ENCODE measurements around the gene FEM1B. TPM values are rescaled to one million over a fixed set of nuclear protein-coding genes. Genes with fewer than 3 reads are reported as not detected.
"Not testable (repeated sequence)": the region's sequence is repeated elsewhere in the genome, so short reads cannot be mapped to it uniquely, and the experiment has no call there.

FEM1B gene
- total RNA-seq, 1 experiment from 2014 or later = 47.3 TPM

DNA sequence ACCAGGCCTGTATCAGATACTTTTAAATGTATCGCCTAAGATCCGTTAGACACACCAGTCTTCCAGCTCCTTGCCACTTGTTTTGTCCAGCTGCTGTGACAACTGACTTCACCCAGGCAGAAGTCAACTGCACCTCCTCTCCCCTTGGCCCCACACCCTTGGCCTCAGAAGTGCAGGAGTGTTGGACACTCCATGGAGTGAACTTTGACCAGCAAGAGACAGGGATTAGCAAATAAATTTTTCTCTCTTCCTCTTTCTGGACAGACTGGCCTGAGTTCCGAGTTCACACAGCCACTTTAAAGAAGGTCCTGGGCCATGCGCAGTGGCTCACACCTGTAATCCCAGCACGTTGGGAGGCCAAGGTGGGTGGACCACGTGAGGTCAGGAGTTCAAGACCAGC lies 45.1 kb upstream of the FEM1B start:
- Histone ChIP-seq H3K4me3 (ENCODE audit: low read depth, low read length, poor library complexity, severe bottlenecking) (no peak overlapping the region), H3K27me3 (replicated peaks; ENCODE audit: insufficient read depth, low read depth, low read length, poor library complexity) (no peaks in the 10 kb centered on the region), H3K36me3 (ENCODE audit: insufficient read depth, low read length, poor library complexity, severe bottlenecking) (no peaks in the 10 kb centered on the region), H3K4me1 (ENCODE audit: insufficient read depth, low read length, poor library complexity, severe bottlenecking) (peaks cover 14% of the 10 kb centered on the region), H3K9me3 (ENCODE audit: low read depth, low read length, poor library complexity, severe bottlenecking) (no peaks in the 10 kb centered on the region), H3K27ac (ENCODE audit: low read depth, low read length, poor library complexity, severe bottlenecking) (no peak overlapping the region)
- no peak for DNase-seq (ENCODE audit: low spot score)
- intact Hi-C loops (cut with micrococcal nuclease; ENCODE audit: unreplicated experiment) = no loop called here
- CTCF ChIA-PET = no interaction called here
- POLR2A ChIA-PET (ENCODE audit: low non-redundant PET) = no interaction called here
- TF ChIP-seq EZH2 (IDR thresholded peaks at IDR 0.05; ENCODE audit: borderline replicate concordance, low read depth, low read length, poor library complexity, severe bottlenecking) = no peak
- TF ChIP-seq, protein P1, sequence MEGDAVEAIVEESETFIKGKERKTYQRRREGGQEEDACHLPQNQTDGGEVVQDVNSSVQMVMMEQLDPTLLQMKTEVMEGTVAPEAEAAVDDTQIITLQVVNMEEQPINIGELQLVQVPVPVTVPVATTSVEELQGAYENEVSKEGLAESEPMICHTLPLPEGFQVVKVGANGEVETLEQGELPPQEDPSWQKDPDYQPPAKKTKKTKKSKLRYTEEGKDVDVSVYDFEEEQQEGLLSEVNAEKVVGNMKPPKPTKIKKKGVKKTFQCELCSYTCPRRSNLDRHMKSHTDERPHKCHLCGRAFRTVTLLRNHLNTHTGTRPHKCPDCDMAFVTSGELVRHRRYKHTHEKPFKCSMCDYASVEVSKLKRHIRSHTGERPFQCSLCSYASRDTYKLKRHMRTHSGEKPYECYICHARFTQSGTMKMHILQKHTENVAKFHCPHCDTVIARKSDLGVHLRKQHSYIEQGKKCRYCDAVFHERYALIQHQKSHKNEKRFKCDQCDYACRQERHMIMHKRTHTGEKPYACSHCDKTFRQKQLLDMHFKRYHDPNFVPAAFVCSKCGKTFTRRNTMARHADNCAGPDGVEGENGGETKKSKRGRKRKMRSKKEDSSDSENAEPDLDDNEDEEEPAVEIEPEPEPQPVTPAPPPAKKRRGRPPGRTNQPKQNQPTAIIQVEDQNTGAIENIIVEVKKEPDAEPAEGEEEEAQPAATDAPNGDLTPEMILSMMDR (conservative IDR thresholded peaks at IDR 0.05; ENCODE audit: low read depth, low read length) = no peak
- BruUV-seq (replicated peaks) = no TSS peak

DNA sequence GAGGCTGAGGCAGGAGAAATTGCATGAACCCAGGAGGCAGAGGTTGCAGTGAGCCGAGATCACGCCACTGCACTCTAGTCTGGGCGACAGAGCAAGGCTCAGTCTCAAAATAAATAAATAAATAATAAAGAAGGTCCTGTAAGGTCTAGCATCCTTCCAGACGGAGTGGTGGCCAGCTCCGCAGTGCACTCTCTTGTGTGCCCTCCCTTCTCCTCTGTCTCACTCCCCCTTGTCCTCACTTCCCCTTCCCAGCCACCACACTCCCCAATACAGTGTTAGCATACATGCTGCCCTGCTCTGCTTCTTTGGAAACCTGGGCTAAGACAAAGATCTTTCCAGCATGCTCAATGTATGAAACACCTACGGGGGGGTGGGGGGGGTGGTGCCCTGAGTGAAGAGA lies 44.6 kb upstream of the FEM1B start:
- intact Hi-C loops (cut with micrococcal nuclease; ENCODE audit: unreplicated experiment) = no loop called here
- ChIA-PET POLR2A (ENCODE audit: low non-redundant PET) (no interaction called here), CTCF (no interaction called here)
- Histone ChIP-seq H3K9me3 (ENCODE audit: low read depth, low read length, poor library complexity, severe bottlenecking) (no peaks in the 10 kb centered on the region), H3K4me3 (ENCODE audit: low read depth, low read length, poor library complexity, severe bottlenecking) (no peak overlapping the region), H3K27me3 (replicated peaks; ENCODE audit: insufficient read depth, low read depth, low read length, poor library complexity) (no peaks in the 10 kb centered on the region), H3K4me1 (ENCODE audit: insufficient read depth, low read length, poor library complexity, severe bottlenecking) (peaks cover 14% of the 10 kb centered on the region), H3K27ac (ENCODE audit: low read depth, low read length, poor library complexity, severe bottlenecking) (no peak overlapping the region), H3K36me3 (ENCODE audit: insufficient read depth, low read length, poor library complexity, severe bottlenecking) (no peaks in the 10 kb centered on the region)
- TF ChIP-seq EZH2 (IDR thresholded peaks at IDR 0.05; ENCODE audit: borderline replicate concordance, low read depth, low read length, poor library complexity, severe bottlenecking) = no peak
- TF ChIP-seq, protein P1 (conservative IDR thresholded peaks at IDR 0.05; ENCODE audit: low read depth, low read length) = no peak
- no peak for DNase-seq (ENCODE audit: low spot score)
- BruUV-seq (replicated peaks) = no TSS peak

DNA sequence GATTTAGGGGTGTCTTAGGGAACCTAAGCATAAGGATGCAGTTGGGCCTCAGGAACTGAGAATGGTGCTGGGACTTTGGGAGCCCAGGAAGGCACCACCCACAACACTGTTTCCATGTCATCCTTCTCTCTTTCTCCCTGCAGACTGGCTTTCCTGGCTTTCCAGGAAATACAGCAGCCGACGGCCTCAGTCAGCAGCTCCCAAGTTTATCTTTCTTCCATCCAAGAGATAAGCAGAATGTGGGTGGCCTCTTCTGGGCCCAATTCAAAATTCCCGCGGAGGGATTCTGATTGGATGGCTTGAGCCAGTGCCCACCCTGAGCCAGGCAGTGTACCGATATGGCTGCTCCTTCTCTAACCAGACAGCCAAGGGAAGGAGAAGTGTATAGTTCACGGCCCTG lies 43.5 kb upstream of the FEM1B start:
- no peak for DNase-seq (ENCODE audit: low spot score)
- no peak for TF ChIP-seq EZH2 (IDR thresholded peaks at IDR 0.05; ENCODE audit: borderline replicate concordance, low read depth, low read length, poor library complexity, severe bottlenecking)
- TF ChIP-seq, protein P1 (conservative IDR thresholded peaks at IDR 0.05; ENCODE audit: low read depth, low read length) = no peak
- Histone ChIP-seq H3K4me3 (ENCODE audit: low read depth, low read length, poor library complexity, severe bottlenecking) (no peak overlapping the region), H3K36me3 (ENCODE audit: insufficient read depth, low read length, poor library complexity, severe bottlenecking) (no peaks in the 10 kb centered on the region), H3K4me1 (ENCODE audit: insufficient read depth, low read length, poor library complexity, severe bottlenecking) (peaks cover 9% of the 10 kb centered on the region), H3K27me3 (replicated peaks; ENCODE audit: insufficient read depth, low read depth, low read length, poor library complexity) (no peaks in the 10 kb centered on the region), H3K27ac (ENCODE audit: low read depth, low read length, poor library complexity, severe bottlenecking) (no peak overlapping the region), H3K9me3 (ENCODE audit: low read depth, low read length, poor library complexity, severe bottlenecking) (no peaks in the 10 kb centered on the region)
- no TSS peak for BruUV-seq (replicated peaks)
- intact Hi-C loops (cut with micrococcal nuclease; ENCODE audit: unreplicated experiment) = no loop called here
- CTCF ChIA-PET = no interaction called here
- POLR2A ChIA-PET (ENCODE audit: low non-redundant PET) = no interaction called here

DNA sequence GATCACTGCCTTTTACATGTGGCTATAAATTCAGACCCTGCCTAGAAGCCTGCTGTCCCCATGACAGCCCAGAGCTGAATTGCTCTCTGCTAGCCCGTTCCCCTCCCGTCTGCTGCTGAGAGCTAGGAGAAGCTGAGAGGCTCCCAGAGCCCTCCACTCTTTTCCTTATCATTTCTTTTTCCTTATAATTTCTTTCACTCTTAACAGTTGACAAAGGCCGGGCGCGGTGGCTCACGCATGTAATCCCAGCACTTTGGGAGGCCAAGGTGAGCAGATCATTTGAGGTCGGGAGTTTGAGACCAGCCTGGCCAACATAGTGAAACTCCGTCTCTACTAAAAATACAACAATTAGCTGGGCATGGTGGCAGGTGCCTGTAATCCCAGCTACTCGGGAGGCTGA lies 43.0 kb upstream of the FEM1B start:
- H3K4me1 ChIP-seq (ENCODE audit: insufficient read depth, low read length, poor library complexity, severe bottlenecking); H3K4me3 ChIP-seq (ENCODE audit: low read depth, low read length, poor library complexity, severe bottlenecking); intact Hi-C loops (cut with micrococcal nuclease; ENCODE audit: unreplicated experiment); BruUV-seq (replicated peaks); H3K27me3 ChIP-seq (replicated peaks; ENCODE audit: insufficient read depth, low read depth, low read length, poor library complexity); DNase-seq (ENCODE audit: low spot score); H3K27ac ChIP-seq (ENCODE audit: low read depth, low read length, poor library complexity, severe bottlenecking); H3K36me3 ChIP-seq (ENCODE audit: insufficient read depth, low read length, poor library complexity, severe bottlenecking); H3K9me3 ChIP-seq (ENCODE audit: low read depth, low read length, poor library complexity, severe bottlenecking); POLR2A ChIA-PET (ENCODE audit: low non-redundant PET); CTCF ChIA-PET: not testable (repeated sequence)

Data from A673 (cell line).